Panc1 (cell line): Measurements from ENCODE around the gene ZCWPW1.

Experiments
- SIN3A ChIP-seq: IDR thresholded peaks from 2 replicates; pipeline ENCODE4 v1.6.1; 2012; ENCODE audit warnings: low read depth, mild to moderate bottlenecking, low read length, moderate library complexity, borderline replicate concordance; ENCODE audit not compliant: insufficient read depth
- TF ChIP-seq, protein P1 (sequence below): fragments of 450-650 bp; IDR thresholded peaks from 2 replicates; pipeline ENCODE4 v1.5.1; 2017; ENCODE audit warnings: mild to moderate bottlenecking
- TF ChIP-seq, protein P2 (sequence below), 2 experiments: IDR thresholded peaks; 2 replicates each; pipeline ENCODE4 v1.6.1; 2011 to 2012; ENCODE audit warnings: low read depth in 2 of 2, control low read depth in 1 of 2, low read length in 1 of 2, mild to moderate bottlenecking in 1 of 2, moderate library complexity in 1 of 2; ENCODE audit not compliant: insufficient read depth in 1 of 2

DNA sequence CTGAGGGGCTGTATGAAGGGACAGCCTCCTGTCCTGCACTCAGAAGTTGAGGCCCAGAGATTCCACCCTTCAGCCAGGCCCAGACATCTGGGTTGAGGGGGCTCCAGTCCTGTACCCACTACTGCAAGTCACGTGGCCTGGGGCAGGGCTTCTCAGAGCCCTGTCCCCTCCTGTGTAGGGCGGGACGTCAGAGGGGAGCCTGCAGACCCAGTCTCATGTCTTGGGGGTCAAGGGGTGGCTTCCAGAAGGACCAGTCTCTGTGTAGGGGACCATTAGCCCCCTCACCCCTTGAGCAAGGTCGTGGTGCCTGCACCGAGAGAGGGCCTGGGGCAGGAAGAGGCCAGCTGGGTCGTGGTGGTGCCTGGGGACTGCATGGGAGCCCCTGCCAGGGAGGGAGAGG is 55.8 kb downstream of the ZCWPW1 start:
- TF ChIP-seq, protein P1, sequence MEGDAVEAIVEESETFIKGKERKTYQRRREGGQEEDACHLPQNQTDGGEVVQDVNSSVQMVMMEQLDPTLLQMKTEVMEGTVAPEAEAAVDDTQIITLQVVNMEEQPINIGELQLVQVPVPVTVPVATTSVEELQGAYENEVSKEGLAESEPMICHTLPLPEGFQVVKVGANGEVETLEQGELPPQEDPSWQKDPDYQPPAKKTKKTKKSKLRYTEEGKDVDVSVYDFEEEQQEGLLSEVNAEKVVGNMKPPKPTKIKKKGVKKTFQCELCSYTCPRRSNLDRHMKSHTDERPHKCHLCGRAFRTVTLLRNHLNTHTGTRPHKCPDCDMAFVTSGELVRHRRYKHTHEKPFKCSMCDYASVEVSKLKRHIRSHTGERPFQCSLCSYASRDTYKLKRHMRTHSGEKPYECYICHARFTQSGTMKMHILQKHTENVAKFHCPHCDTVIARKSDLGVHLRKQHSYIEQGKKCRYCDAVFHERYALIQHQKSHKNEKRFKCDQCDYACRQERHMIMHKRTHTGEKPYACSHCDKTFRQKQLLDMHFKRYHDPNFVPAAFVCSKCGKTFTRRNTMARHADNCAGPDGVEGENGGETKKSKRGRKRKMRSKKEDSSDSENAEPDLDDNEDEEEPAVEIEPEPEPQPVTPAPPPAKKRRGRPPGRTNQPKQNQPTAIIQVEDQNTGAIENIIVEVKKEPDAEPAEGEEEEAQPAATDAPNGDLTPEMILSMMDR, result no peak
- TF ChIP-seq, protein P2, sequence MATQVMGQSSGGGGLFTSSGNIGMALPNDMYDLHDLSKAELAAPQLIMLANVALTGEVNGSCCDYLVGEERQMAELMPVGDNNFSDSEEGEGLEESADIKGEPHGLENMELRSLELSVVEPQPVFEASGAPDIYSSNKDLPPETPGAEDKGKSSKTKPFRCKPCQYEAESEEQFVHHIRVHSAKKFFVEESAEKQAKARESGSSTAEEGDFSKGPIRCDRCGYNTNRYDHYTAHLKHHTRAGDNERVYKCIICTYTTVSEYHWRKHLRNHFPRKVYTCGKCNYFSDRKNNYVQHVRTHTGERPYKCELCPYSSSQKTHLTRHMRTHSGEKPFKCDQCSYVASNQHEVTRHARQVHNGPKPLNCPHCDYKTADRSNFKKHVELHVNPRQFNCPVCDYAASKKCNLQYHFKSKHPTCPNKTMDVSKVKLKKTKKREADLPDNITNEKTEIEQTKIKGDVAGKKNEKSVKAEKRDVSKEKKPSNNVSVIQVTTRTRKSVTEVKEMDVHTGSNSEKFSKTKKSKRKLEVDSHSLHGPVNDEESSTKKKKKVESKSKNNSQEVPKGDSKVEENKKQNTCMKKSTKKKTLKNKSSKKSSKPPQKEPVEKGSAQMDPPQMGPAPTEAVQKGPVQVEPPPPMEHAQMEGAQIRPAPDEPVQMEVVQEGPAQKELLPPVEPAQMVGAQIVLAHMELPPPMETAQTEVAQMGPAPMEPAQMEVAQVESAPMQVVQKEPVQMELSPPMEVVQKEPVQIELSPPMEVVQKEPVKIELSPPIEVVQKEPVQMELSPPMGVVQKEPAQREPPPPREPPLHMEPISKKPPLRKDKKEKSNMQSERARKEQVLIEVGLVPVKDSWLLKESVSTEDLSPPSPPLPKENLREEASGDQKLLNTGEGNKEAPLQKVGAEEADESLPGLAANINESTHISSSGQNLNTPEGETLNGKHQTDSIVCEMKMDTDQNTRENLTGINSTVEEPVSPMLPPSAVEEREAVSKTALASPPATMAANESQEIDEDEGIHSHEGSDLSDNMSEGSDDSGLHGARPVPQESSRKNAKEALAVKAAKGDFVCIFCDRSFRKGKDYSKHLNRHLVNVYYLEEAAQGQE (IDR thresholded peaks at IDR 0.05; ENCODE audit: insufficient read depth in 1 of 2, low read depth in 2 of 2, low read length in 1 of 2), result no peak
- no peak for TF ChIP-seq SIN3A
